PC-3 (cell line): Measurements from ENCODE around the gene FBLN1.

Experiments
- EZH2 ChIP-seq: fragments of 300-600 bp; sonication (generic); IDR thresholded peaks from one replicate; pipeline ENCODE4 v1.6.1; 2017; ENCODE audit warnings: antibody characterized with exemption, mild to moderate bottlenecking, low read length; ENCODE audit not compliant: unreplicated experiment
- TF ChIP-seq, protein P1 (sequence below): fragments of 300-600 bp; sonication (generic); conservative IDR thresholded peaks from 2 replicates; pipeline ENCODE4 v1.5.1; 2017; ENCODE audit warnings: antibody characterized with exemption, low read depth, mild to moderate bottlenecking, low read length

DNA sequence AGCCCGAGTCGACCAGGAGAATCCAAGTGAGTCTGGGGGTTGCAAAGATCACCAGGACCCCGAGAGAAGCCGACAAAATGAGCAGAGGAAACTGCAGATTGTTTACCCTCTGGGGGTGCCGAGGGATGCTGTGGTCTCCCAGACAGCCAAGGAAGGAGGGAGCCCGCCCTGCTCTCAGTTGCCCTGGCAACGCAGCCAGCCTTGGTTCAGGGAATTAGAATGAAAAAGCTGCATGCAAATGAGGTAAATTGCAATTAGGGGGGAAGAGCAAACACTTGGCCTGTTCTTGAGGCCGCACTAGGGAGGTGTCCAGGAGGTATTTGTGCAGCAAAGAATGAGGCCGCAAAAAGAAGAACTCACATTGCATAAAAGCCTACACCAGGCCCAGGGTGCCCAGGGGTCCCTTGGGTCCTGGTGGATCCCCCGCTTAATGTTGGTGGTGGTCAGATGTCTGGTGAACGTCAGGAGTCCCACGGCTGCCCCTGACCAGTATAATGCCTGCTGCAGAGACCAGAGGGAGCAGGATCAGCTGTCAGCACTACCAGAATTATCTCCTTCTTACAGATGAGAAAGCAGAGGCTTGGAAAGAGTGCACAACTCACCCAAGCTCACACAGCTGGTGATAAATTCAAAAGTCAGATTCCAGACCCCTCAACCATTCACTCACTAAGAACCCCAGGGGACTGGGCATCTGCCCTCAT is 128.6 kb downstream of the FBLN1 start:
- TF ChIP-seq, protein P1, sequence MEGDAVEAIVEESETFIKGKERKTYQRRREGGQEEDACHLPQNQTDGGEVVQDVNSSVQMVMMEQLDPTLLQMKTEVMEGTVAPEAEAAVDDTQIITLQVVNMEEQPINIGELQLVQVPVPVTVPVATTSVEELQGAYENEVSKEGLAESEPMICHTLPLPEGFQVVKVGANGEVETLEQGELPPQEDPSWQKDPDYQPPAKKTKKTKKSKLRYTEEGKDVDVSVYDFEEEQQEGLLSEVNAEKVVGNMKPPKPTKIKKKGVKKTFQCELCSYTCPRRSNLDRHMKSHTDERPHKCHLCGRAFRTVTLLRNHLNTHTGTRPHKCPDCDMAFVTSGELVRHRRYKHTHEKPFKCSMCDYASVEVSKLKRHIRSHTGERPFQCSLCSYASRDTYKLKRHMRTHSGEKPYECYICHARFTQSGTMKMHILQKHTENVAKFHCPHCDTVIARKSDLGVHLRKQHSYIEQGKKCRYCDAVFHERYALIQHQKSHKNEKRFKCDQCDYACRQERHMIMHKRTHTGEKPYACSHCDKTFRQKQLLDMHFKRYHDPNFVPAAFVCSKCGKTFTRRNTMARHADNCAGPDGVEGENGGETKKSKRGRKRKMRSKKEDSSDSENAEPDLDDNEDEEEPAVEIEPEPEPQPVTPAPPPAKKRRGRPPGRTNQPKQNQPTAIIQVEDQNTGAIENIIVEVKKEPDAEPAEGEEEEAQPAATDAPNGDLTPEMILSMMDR = no peak
- no peak for TF ChIP-seq EZH2
